DND-41 (cell line): Measurements from ENCODE around the gene SCTR.

Source experiments
- ATAC-seq: fragments of 200-7000 bp; cut with Tn5 transposase; 3 replicates; pipeline ENCODE4 v1.9.1; 2021; ENCODE audit warnings: low read depth; ENCODE audit not compliant: insufficient read depth
- DNase-seq: peaks from one replicate; pipeline ENCODE4 v3.0.0-alpha.2; 2020
- H2AFZ ChIP-seq: 2 replicates; pipeline ENCODE4 v1.6.0; 2012; ENCODE audit warnings: low read depth, low read length
- H3K27ac ChIP-seq: 2 replicates; pipeline ENCODE4 v1.5.1; 2012; ENCODE audit warnings: low read length, inconsistent platforms
- H3K27me3 ChIP-seq: fragments of 200-600 bp; sonication (generic); 2 replicates; pipeline ENCODE4 v1.6.0; 2012; ENCODE audit warnings: low read length, mild to moderate bottlenecking, inconsistent platforms; ENCODE audit not compliant: insufficient read depth, poor library complexity
- H3K36me3 ChIP-seq: 2 replicates; pipeline ENCODE4 v1.5.1; 2012; ENCODE audit warnings: low read length, inconsistent platforms; ENCODE audit not compliant: insufficient read depth
- H3K4me1 ChIP-seq: 2 replicates; pipeline ENCODE4 v1.5.1; 2012; ENCODE audit warnings: mild to moderate bottlenecking, low read length; ENCODE audit not compliant: insufficient read depth
- H3K4me2 ChIP-seq: 2 replicates; pipeline ENCODE4 v1.6.0; 2012; ENCODE audit warnings: mild to moderate bottlenecking, moderate library complexity, low read length, inconsistent platforms; ENCODE audit not compliant: insufficient read depth
- H3K4me3 ChIP-seq, 2 experiments: fragments of 200-600 bp in 1 of 2; shearing (Covaris generic) in 1 of 2; 2 replicates each; pipeline ENCODE4 v1.5.1; 2012 to 2016; ENCODE audit warnings: inconsistent platforms in 2 of 2, low read length in 2 of 2, mild to moderate bottlenecking in 2 of 2, low read depth in 1 of 2, moderate library complexity in 1 of 2
- H3K79me2 ChIP-seq: 2 replicates; pipeline ENCODE4 v1.6.0; 2012; ENCODE audit warnings: low read length, inconsistent platforms; ENCODE audit not compliant: insufficient read depth
- H3K9ac ChIP-seq: 2 replicates; pipeline ENCODE4 v1.6.0; 2012; ENCODE audit warnings: low read depth, mild to moderate bottlenecking, inconsistent platforms, low read length, moderate library complexity
- H3K9me3 ChIP-seq: 2 replicates; pipeline ENCODE4 v1.5.1; 2012; ENCODE audit warnings: low read length, moderate library complexity, mild to moderate bottlenecking, inconsistent platforms; ENCODE audit not compliant: insufficient read depth, severe bottlenecking
- H4K20me1 ChIP-seq: 2 replicates; pipeline ENCODE4 v1.6.0; 2012; ENCODE audit warnings: low read length; ENCODE audit not compliant: insufficient read depth
- EZH2 ChIP-seq: IDR thresholded peaks from 3 replicates; pipeline ENCODE4 v1.6.1; 2012; ENCODE audit warnings: borderline replicate concordance, low read depth, mild to moderate bottlenecking, moderate library complexity, low read length, inconsistent platforms; ENCODE audit not compliant: severe bottlenecking
- TF ChIP-seq, protein P1 (sequence below): IDR thresholded peaks from 2 replicates; pipeline ENCODE4 v1.5.1; 2012; ENCODE audit warnings: borderline replicate concordance, low read length, moderate library complexity, mild to moderate bottlenecking; ENCODE audit not compliant: poor library complexity, severe bottlenecking; ENCODE audit errors: extremely low read depth

SCTR gene

GRCh38 chr2:119537792-119538191 is 13.5 kb upstream of the SCTR start:
- Histone ChIP-seq H3K9ac (no peak overlapping the region), H3K27ac (no peak overlapping the region), H2AFZ (no peak overlapping the region), H3K9me3 (peaks cover 14% of the 10 kb centered on the region), H3K4me2 (no peak overlapping the region), H3K4me3 (no peak overlapping the region), H3K79me2 (no peaks in the 10 kb centered on the region), H3K27me3 (peaks cover 5% of the 10 kb centered on the region), H4K20me1 (no peaks in the 10 kb centered on the region), H3K36me3 (no peaks in the 10 kb centered on the region), H3K4me1 (no peaks in the 10 kb centered on the region)
- DNase-seq (no peak), ATAC-seq (no peak)
- TF ChIP-seq EZH2, result no peak
- TF ChIP-seq, protein P1, sequence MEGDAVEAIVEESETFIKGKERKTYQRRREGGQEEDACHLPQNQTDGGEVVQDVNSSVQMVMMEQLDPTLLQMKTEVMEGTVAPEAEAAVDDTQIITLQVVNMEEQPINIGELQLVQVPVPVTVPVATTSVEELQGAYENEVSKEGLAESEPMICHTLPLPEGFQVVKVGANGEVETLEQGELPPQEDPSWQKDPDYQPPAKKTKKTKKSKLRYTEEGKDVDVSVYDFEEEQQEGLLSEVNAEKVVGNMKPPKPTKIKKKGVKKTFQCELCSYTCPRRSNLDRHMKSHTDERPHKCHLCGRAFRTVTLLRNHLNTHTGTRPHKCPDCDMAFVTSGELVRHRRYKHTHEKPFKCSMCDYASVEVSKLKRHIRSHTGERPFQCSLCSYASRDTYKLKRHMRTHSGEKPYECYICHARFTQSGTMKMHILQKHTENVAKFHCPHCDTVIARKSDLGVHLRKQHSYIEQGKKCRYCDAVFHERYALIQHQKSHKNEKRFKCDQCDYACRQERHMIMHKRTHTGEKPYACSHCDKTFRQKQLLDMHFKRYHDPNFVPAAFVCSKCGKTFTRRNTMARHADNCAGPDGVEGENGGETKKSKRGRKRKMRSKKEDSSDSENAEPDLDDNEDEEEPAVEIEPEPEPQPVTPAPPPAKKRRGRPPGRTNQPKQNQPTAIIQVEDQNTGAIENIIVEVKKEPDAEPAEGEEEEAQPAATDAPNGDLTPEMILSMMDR, result no peak

DNA sequence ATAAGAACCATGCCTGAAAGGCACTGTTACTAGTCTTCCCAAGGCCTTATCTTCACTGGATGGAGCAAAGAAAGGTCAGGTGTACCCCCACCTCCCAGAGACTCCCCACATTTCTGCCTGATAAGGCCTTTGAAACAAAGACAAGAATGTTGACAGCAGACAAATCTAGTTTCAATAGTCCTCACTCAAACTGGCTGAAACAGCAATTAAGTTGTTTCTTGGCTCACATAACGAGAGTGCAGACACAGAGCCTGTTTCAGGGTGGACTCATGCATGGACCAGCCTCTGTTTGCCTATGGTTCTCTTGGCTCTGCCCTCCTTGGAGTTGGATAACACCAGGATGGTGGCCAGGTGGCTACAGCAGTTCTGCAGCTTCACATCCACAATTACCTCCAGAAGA is 12.4 kb upstream of the SCTR start:
- Histone ChIP-seq H3K27me3 (peaks cover 5% of the 10 kb centered on the region), H3K79me2 (no peaks in the 10 kb centered on the region), H2AFZ (no peak overlapping the region), H3K27ac (no peak overlapping the region), H3K9me3 (peaks cover 14% of the 10 kb centered on the region), H3K4me2 (no peak overlapping the region), H3K4me3 (no peak overlapping the region), H3K9ac (no peak overlapping the region), H3K4me1 (no peaks in the 10 kb centered on the region), H3K36me3 (no peaks in the 10 kb centered on the region), H4K20me1 (no peaks in the 10 kb centered on the region)
- DNase-seq (no peak), ATAC-seq (no peak)
- no peak for TF ChIP-seq EZH2
- TF ChIP-seq, protein P1, result no peak

GRCh38 chr2:119536211-119536610 is 11.9 kb upstream of the SCTR start:
- Histone ChIP-seq H3K4me1 (no peaks in the 10 kb centered on the region), H3K4me2 (no peak overlapping the region), H3K79me2 (no peaks in the 10 kb centered on the region), H3K27ac (no peak overlapping the region), H3K4me3 (no peak overlapping the region), H2AFZ (no peak overlapping the region), H3K9ac (no peak overlapping the region), H3K27me3 (peaks cover 5% of the 10 kb centered on the region), H4K20me1 (no peaks in the 10 kb centered on the region), H3K9me3 (peaks cover 14% of the 10 kb centered on the region), H3K36me3 (no peaks in the 10 kb centered on the region)
- ATAC-seq (no peak), DNase-seq (no peak)
- TF ChIP-seq, protein P1, result no peak
- TF ChIP-seq EZH2, result no peak

DNA sequence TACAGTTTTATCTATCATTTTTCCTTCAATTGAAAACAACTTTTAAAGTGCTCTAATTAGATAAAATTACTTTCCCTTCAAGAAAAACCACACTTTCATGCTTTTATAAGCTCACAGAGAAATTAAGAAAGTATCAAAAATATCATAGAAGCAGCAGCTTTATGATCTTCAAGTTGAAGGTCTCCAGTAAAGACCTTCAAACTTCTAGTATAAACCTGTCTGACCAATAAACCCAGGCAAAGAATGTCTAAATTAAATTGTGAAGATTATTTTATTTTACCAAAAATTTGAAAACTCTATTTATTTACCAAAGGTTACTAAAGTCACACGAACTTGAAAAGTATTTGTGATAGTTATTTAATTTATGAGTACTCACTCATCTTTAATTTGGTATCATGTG is 9.3 kb upstream of the SCTR start:
- TF ChIP-seq, protein P1, result no peak
- TF ChIP-seq EZH2, result no peak
- H2AFZ ChIP-seq, result no peak overlapping the region
- H3K9ac ChIP-seq, result no peak overlapping the region
- H3K4me1 ChIP-seq, result no peaks in the 10 kb centered on the region
- H3K27ac ChIP-seq, result no peak overlapping the region
- no peaks in the 10 kb centered on the region for H3K36me3 ChIP-seq
- DNase-seq (no peak), ATAC-seq (no peak)
- no peak overlapping the region for H3K4me2 ChIP-seq
- no peaks in the 10 kb centered on the region for H4K20me1 ChIP-seq
- no peaks in the 10 kb centered on the region for H3K79me2 ChIP-seq
- no peaks in the 10 kb centered on the region for H3K27me3 ChIP-seq
- H3K4me3 ChIP-seq, result no peak overlapping the region
- H3K9me3 ChIP-seq, result peaks cover 14% of the 10 kb centered on the region
